HG03558 (cell line): Measurements from ENCODE around the gene LSP1.

Experiments used
- ATAC-seq: cut with Tn5 transposase; IDR thresholded peaks from one replicate; pipeline ENCODE4 v1.9.1; 2021; ENCODE audit warnings: moderate number of reproducible peaks; ENCODE audit not compliant: unreplicated experiment; ENCODE audit errors: extremely low read depth

The LSP1 gene

DNA sequence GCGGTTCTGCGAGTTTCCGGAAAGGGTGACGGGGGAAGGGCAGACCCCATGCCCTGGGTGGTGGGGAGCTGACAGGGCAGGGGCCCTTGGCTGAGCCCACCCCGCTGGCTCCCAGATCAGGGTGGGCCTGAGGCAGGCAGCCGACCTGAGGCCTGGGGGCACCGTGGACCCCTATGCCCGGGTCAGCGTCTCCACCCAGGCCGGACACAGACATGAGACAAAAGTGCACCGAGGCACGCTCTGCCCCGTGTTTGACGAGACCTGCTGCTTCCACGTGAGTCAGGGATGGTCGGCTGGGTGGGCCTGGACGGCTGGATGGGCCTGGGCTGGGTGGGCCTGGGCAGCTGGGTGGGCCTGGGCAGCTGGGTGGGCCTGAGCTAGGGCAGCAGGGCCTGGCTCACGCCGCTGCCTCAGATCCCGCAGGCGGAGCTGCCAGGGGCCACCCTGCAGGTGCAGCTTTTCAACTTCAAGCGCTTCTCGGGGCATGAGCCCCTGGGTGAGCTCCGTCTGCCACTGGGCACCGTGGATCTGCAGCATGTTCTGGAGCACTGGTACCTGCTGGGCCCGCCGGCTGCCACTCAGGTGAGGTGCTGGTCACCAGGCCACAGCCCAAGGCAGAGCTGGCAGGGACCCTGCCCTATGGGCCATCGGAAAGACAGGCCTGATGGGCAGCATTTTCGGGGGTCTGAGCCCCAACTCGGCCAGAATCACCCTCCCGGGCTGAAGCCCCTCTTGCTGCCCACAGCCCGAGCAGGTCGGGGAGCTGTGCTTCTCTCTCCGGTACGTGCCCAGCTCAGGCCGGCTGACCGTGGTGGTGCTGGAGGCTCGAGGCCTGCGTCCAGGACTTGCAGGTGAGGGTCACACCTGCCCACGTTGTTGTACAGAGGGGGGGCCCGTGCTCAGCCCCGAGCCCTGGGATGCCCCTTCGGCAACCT, 16.6 kb upstream of the LSP1 start:
- no peak for ATAC-seq

DNA sequence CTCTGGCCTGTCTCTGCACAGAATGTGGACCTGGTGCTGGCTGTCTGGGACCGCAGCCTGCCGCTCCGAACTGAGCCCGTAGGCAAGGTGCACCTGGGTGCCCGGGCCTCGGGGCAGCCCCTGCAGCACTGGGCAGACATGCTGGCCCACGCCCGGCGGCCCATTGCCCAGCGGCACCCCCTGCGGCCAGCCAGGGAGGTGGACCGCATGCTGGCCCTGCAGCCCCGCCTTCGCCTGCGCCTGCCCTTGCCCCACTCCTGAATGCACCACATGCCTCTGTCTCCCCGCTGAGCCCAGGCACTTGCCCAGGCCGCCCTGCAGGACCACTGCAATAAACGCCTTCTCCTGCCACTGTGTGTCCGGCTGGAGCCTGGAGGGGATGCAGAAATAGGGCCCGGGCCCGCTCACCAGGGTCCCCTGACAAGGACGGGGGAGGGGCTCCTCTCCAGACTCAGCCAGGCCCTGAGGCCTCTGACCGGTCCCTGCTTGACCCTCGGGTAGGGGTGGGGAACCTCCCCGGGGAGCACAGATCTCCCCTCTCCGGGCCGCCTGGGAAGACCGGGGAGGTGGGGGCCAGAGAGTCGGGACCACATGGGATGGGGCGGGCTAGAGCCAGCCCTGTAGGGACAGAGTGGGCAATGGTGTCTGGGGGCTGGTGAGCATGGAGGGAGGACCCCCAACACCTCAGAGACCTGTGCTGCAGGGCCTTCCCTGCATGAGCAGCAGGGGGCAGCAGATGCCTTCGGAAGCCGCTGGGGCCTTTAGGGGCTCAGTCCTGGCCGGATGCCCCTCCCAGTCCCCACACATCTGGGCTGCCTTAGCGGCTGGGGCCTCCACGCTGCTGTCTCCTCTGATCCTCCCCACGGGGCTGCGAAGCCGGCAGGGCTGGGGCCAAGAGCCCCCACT, 15.5 kb upstream of the LSP1 start:
- no peak for ATAC-seq

DNA sequence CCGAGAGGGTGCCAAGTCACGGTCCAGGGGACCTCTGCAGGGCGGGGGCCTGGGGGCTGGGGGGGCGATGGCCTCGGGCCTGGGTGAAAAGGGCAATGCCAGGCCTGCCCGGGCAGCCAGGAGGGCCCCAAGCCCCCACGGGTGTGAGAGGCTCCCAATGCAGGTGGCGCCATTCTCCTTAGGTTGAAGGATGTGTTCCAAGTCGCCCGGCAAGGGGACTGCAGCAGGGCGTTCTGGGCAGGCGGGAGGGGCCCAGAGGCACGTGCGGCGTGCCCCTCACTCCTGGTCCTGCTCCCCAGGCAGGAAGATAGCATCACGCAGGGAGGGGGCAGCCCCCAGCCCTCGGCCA, 14.8 kb upstream of the LSP1 start:
- ATAC-seq = no peak

DNA sequence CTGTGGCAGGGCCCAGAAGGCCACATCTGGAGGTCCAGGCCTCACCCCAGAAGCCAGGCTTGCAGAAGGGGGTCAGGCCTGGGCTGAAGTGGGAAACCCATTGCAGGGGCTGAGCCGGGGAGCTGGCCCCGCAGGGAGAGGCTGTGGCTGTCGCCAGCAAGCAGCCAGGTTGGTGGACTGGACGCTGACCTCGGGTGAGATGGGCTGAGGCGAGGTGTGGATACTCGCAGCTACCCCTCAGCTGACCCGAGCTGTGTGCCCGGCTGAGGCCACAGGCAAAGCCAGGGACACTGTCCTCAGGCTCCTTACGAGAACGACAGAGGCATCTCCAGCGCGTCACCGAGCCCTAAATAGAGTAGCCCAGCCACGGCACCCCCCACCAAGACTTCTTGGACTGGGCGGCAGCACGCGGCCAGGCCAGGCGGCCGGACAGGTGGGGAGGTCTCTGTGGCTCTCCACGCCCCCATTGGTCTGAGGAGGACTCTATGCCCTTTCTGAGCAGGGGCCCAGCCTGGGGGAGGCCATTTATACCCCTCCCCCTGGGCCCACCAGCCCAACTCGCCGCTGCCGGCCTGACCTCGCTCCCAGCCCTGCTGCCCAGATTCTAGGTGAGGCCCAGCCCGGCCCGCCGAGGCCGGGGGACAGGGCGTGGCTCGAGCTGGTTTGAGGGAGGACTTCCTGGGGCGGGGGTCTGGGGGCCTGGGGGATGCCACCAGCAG, 14.3 kb upstream of the LSP1 start, which contains the start of gene TNNI2:
TNNI2 (plus strand) TSS at position 556 of the 719 bp plus-strand sequence. CDS start 716 bp downstream, outside the sequence.
- ATAC-seq = no peak

DNA sequence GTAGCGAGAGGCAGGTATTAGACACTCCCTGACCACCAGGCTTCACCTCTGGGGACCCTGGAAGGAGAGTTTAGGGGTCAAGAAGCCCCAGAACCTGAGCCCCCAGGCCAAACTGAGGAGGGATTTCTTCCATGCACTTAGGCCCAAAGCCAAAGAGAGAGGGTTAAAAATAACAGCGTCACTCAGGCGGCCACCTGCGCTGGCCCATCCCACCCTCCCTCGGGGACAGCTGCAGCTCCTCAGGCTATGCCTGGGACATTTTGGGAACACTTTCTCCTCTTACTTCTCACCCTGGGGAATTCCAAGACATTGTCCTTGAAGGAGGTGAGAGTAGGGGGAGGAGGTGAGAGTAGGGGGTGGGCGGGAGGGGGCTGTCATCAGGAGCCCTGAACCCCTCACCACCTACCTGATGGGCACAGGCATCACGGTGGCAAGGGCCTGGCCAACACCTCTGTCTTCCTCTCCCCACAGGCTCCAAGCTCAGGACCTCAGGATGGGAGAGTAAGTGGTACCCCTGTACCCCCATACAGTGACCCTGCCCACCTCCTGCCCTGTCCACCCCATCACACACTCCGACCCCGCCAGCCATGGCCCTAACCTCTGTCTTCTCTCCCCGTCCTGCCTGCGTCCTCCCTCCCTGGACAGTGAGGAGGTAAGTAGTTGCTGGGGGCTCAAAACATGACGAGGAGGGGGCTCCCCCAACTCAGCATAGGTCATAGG, 13.5 kb upstream of the LSP1 start:
- no peak for ATAC-seq

DNA sequence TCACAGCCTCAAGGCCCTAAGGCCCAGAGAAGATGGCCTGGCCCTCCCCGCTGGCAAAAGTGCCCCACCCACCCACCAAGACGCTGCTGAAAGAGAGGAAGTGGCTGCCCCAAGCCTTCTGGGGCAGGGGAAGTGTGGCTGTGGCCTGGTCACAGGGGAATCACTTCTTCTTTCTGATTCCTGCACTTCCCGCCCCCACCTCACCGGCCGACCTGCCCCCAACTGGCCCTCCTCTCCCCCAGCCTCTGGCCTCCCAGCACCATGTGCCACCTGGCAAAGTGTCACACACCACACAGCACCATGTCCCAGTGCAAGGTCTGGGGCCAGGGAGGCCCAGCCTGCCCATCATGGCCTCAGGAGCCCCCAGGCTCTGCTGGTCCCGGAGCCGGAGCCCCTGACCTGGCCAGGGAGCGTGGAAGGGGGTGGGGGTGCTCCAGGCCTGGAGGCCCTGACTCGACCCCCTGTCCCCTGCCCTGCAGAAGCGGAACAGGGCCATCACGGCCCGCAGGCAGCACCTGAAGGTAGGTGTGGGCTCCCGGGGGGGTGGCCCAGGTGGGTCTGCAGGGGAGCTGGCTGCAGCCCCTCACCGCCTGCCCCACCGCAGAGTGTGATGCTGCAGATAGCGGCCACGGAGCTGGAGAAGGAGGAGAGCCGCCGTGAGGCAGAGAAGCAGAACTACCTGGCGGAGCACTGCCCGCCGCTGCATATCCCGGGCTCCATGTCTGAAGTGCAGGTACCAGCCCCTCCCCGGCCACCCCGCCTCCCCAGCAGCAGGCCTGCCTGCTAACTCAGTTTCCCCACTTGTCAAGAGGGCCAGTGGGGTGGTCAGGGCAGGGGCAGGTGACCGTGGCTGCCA, 12.7 kb upstream of the LSP1 start:
- no peak for ATAC-seq

DNA sequence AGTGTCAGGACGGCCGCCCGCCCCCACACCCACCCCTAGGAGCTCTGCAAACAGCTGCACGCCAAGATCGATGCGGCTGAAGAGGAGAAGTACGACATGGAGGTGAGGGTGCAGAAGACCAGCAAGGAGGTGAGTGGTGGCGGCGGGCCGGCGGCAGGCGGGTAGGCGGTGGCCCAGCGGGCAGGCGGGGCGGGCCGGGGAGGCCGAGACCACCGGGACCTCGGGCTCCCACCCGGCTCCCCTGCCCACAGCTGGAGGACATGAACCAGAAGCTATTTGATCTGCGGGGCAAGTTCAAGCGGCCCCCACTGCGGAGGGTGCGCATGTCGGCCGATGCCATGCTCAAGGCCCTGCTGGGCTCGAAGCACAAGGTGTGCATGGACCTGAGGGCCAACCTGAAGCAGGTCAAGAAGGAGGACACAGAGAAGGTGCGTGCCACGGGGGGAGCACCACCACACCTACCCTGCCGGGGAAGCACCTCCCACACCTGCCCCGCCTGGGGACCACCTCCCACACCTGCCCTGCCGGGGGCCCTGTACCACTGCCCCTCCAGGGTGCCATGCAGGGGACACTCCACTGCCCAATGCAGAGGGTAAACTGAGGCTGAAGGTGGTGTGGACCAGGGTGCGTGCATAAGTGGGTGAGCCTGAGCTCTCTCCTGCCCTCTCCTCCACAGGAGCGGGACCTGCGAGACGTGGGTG, 12.0 kb upstream of the LSP1 start:
- no peak for ATAC-seq

DNA sequence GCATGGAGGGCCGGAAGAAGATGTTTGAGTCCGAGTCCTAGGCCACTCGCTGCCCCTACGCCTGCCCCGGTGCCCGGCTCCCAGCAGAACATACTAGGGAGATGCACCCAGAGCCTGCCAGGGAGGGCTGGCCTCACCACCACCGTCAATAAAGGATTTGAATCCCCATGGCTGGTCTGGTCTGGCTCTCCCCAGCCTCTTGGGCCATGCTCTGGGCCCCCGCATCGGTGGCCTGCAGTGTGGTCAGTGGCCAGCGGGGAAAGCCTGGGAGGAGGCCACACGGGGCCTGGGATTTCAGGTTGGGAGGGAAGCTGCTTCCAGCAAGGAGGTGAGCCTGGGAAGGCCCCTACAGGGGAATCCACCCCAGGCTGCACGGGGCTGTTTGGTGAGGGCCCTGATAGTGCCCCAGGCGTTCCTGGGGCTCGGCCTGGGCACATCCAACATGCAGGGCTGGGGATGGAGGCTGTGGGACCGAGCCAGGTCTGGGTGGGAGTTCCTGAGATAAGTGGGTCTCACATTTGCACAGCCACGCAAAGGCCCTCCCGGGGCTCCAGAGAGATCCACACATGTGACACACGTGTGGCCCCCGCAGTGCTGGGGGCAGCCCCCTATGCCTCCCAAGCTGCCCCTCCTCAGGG, 11.3 kb upstream of the LSP1 start:
- no peak for ATAC-seq

DNA sequence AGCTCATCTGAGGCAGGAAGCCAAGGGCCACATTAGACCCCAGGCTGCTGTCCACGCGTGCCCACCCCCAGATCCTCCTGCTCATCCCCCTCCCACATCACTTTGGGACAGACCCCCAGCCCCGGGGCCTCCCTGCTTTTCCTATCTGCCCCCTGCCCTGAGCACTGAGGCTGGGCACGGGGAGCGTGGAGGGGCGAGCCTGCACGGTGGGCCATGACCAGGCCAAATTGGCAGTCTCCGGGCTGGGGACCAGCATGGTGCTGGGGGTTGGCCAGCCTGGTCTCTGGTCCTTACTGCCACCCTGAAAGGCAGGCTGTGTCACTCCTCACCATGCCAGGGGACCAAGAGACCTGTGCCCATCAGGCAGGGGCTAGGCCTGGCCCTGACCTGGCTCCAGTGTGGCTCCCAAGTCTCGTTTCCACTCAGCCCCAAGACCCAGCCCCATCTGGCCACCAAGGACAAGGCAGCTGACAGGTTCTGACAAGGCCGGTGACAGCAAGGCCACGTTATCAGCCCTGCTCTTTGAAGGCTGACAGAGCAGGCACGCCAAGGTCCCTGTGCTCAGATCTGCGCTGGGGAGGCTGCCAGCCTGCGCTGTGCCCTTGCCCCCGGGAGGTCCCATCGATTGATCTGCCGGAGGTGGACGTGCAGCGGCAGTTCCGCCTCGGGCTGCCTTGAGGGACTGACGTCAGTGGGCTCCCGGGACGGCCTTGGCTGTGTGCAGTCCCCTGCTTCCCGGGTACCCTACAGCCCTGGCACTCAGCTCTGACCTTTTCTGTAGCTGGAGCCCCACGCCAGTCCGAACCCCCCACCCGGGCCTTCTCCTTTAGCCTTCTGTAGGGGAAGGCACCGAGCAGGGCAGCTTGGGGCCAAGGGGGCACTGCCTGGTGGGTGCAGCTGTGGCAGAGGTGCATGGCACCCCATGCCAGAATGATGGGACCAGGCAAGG, 10.5 kb upstream of the LSP1 start:
- ATAC-seq = no peak

DNA sequence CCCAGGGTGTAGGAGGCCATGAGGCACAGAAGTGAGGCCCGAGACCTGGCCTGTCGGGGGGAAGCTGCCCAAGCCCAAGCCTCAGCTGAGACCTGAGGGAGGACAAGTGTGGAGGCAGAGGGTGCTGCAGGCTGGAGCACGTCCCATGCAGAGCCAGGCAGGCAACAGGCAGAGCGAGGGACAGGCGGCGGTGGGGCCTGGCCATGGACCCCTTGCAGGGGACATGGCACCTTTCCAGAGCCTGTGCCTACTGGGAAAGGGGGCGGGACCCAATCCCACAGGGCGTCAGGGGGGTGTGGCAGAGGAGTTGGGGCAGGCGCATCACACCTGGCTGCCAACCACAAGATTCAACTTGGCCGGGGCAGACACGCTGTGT, 9.8 kb upstream of the LSP1 start:
- no peak for ATAC-seq

DNA sequence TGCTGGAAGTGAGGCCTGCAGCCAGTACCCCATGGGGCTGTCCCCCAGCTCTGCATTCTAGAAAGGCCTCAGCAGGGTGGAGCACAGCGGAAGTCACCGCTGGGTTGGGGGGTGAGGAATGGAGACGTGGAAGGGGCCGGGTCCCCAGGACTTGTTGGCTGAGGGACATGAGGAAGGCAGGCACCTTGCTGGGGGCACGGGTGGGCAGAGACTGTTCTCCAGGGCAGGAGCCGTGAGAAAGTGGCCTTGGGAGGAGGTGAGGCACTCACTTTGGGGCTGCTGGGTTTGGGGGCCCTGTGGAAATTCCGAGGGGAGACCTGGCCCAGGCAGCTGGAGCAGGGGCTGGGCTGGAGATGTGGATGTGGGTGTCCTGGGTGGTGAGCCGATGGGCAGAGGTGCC, 9.1 kb upstream of the LSP1 start:
- ATAC-seq = no peak

DNA sequence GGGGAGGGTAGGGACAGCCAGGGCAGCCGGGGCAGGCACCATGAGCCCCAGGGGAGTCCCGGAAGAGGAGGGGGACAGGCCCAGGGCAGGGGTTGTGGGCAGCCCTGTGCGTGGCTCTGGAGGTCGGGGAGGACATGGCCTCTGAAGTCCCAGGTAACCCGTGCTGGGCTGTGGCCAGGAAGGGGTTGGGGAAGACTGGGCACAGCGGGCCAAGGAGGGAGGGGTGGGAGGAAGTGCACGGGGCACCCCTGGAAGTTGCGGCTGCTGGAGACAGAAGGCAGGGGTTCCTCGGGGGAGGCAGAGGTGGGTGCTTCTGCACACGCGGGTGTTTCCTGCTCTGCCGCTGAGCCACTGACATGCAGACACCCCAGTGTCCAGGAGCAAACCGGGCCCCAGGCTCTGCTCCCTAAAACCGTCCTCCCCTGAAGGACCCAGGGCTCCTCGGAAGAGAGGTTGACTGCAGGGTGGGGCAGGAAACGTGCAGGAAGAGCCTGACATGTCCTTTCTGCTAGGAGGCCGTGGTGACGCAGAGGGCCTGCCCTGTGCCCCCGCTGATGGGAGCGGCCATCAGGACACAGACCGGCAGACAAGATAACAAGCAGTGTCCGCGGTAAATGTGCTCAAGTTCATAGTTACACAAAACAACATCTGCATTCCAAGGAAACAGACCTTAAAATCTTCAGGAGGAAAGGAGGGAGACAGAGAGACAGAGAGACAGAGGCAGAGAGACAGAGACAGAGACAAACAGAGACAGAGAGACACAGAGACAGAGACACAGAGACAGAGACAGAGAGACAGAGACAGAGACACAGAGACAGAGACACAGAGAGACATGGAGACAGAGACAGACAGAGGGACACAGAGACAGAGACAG, 8.4 kb upstream of the LSP1 start:
- no peak for ATAC-seq

DNA sequence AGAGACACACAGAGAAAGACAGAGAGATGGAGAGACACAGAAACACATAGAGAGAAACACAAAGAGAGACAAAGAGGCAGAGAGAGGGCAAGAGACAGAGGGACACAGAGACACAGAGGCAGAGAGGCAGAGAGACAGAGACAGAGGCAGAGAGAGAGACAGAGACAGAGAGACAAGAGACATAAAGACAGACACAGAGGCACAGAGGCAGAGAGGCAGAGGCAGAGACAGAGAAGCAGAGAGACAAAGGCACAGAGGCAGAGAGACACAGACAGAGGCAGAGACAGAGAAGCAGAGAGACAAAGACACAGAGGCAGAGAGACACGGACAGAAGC, 7.8 kb upstream of the LSP1 start:
- no peak for ATAC-seq

DNA sequence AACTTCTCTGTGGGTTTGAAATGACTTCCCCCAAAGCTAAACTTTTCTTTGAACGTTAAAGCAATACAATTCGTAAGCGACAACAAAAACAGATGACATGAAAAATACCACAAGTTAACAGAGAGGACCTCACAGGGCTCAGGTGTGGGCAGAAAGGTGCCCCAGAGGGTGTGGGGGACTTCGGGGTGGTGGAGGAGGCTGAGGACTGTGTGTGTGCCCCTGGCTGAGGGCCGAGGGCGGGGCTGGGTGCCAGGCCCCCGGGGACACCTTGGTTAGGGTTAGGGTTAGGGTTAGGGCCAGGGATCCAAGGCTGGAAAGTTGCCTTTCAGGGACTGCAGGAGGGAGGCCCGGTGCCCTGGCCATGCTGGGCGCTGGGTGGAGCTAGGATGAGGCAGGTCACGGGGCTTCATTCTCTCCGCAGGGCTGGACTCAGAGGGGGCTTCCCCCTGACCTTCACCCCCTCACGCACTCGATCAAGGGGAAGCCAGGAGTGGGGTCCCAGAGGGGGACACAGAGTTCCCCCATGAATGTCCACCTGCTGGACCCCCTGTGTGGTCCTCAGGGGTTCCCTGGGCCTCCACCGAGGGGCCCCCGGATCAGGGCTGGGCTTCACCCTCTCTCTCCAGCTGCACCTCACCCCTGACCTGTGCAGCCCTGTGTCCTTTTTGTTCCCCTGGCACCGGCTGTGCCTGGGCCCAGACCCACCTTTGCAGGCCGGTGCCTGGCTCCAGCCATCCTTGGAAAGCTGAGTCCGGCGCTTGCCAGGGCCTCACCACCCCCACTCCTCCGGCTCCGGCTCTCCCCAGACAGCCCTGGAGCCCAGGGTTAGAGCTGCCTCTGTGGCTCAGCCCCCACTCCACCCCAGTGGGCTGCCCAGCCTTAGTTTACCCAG, 7.1 kb upstream of the LSP1 start:
- ATAC-seq = no peak

DNA sequence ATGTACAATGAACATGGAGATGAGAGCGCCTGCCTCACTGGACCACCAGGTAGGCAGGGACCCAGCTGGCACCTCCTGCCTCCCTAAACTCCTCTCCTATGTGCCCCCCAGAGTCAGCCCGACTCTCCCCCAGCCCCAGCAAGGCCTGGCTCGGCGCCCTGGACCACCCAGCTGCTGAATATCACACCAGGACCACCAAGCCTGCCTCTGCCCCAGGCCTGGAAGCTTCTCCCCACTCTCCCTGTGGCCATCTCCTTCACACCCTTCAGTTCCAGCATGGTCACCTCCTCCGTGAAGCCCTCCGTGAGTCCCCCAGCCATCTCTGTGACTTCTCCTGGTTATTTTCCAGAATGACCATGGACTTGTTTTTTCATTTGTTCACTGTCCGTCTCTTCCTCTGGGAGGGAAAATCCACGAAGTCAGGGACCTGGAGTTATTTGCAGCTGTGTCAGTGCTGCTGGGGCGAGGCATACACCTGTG, 6.4 kb upstream of the LSP1 start:
- ATAC-seq = no peak
